ENCODE results near the gene ATG5. TPM values are rescaled to one million over a fixed set of nuclear protein-coding genes. Genes with fewer than 3 reads are reported as not detected.

ATG5 gene
- total and polyA plus RNA-seq, 9 of the 15 experiments (the other 6 are each of a cell fraction or from before 2014, with no cell fraction given): 29.0 to 80.0 (median 53.2) TPM

GRCh38 chr6:106186172-106186571, 139.4 kb downstream of the ATG5 start:
- TSS peak; percentile 16 for BruUV-seq (replicated peaks)
- peaks cover 10% of the 10 kb centered on the region; the same call in 2 of the 3 replicates for H3K36me3 ChIP-seq (ENCODE audit: control insufficient read depth, insufficient read depth, low read length)
- in situ Hi-C loops (cut with MboI): no loop called here
- H2AFZ ChIP-seq (ENCODE audit: low read depth, low read length): no peak overlapping the region
- 79% methylated on average over 3 of the region's 3 CpGs for WGBS (ENCODE audit: insufficient coverage, low coverage, missing lambda C conversion rate)
- H3K79me2 ChIP-seq (ENCODE audit: control insufficient read depth, insufficient read depth, low read length): no peaks in the 10 kb centered on the region
- H3K4me2 ChIP-seq (ENCODE audit: insufficient read depth, low read length): no peak overlapping the region
- ChIA-PET POLR2A (no interaction called here), CTCF (ENCODE audit: low intra/inter-chr PET ratio) (no interaction called here)
- H3K9me3 ChIP-seq (replicated peaks; ENCODE audit: control insufficient read depth, insufficient read depth, low read depth, low read length): no peaks in the 10 kb centered on the region
- intact Hi-C loops (cut with micrococcal nuclease): no loop called here
- no peak for DNase-seq (ENCODE audit: extremely low read depth in 1 of 4, low spot score in 3 of 4)
- H3K27me3 ChIP-seq (ENCODE audit: control insufficient read depth in 2 of 2, insufficient read depth in 2 of 2, low read length in 2 of 2): no peaks in the 10 kb centered on the region
- TF ChIP-seq EZH2 (IDR thresholded peaks at IDR 0.05; ENCODE audit: borderline replicate concordance, low read depth, low read length): no peak
- no peak for TF ChIP-seq WHSC1 (IDR thresholded peaks at IDR 0.05; ENCODE audit: low read length)
- TF ChIP-seq MAZ (CRISPR knock-in tag; conservative IDR thresholded peaks at IDR 0.05 in 1 of 2, IDR thresholded peaks at IDR 0.05 in 1 of 2): no peak
- TF ChIP-seq ZKSCAN8 (CRISPR knock-in tag; IDR thresholded peaks at IDR 0.05): no peak
- no peaks in the 10 kb centered on the region for H3K4me1 ChIP-seq (replicated peaks in 1 of 2; ENCODE audit: control insufficient read depth in 2 of 2, insufficient read depth in 2 of 2, low read length in 2 of 2)
- no peaks in the 10 kb centered on the region for H3K9me1 ChIP-seq (ENCODE audit: control insufficient read depth, insufficient read depth, low read length)
- no peak for ATAC-seq
- H4K20me1 ChIP-seq (replicated peaks; ENCODE audit: control insufficient read depth, insufficient read depth, low read length): no peaks in the 10 kb centered on the region
- no peak overlapping the region for H3K4me3 ChIP-seq
- no peak overlapping the region for H3K9ac ChIP-seq (ENCODE audit: insufficient read depth in 1 of 2, low read depth in 2 of 2, low read length in 2 of 2)
- FAIRE-seq: no peak
- no peak overlapping the region for H3K27ac ChIP-seq (ENCODE audit: extremely low read depth, low read depth, low read length)

GRCh38 chr6:106185615-106186014, 139.9 kb downstream of the ATG5 start:
- Histone ChIP-seq H4K20me1 (replicated peaks; ENCODE audit: control insufficient read depth, insufficient read depth, low read length) (no peaks in the 10 kb centered on the region), H3K27ac (ENCODE audit: extremely low read depth, low read depth, low read length) (no peak overlapping the region), H3K27me3 (ENCODE audit: control insufficient read depth in 2 of 2, insufficient read depth in 2 of 2, low read length in 2 of 2) (no peaks in the 10 kb centered on the region), H3K4me3 (no peak overlapping the region), H2AFZ (ENCODE audit: low read depth, low read length) (no peak overlapping the region), H3K9ac (ENCODE audit: insufficient read depth in 1 of 2, low read depth in 2 of 2, low read length in 2 of 2) (no peak overlapping the region), H3K36me3 (ENCODE audit: control insufficient read depth, insufficient read depth, low read length) (peaks cover 10% of the 10 kb centered on the region; the same call in 2 of the 3 replicates), H3K4me1 (replicated peaks in 1 of 2; ENCODE audit: control insufficient read depth in 2 of 2, insufficient read depth in 2 of 2, low read length in 2 of 2) (no peaks in the 10 kb centered on the region), H3K9me1 (ENCODE audit: control insufficient read depth, insufficient read depth, low read length) (no peaks in the 10 kb centered on the region), H3K9me3 (replicated peaks; ENCODE audit: control insufficient read depth, insufficient read depth, low read depth, low read length) (no peaks in the 10 kb centered on the region), H3K79me2 (ENCODE audit: control insufficient read depth, insufficient read depth, low read length) (no peaks in the 10 kb centered on the region), H3K4me2 (ENCODE audit: insufficient read depth, low read length) (no peak overlapping the region)
- ChIA-PET POLR2A (interaction anchor here (0.8 kb wide), 1 partner anchor 67 kb away, joined by 3 read pairs; no protein-coding TSS in a partner anchor), CTCF (ENCODE audit: low intra/inter-chr PET ratio) (no interaction called here)
- DNase-seq (ENCODE audit: extremely low read depth in 1 of 4, low spot score in 3 of 4): no peak
- intact Hi-C loops (cut with micrococcal nuclease): no loop called here
- BruUV-seq (replicated peaks): no TSS peak
- WGBS (ENCODE audit: insufficient coverage, low coverage, missing lambda C conversion rate): 87% methylated on average over 2 of the region's 2 CpGs
- no peak for ATAC-seq
- in situ Hi-C loops (cut with MboI): no loop called here
- FAIRE-seq: no peak
- no peak for TF ChIP-seq FOXM1 (IDR thresholded peaks at IDR 0.05; ENCODE audit: low read depth)
- TF ChIP-seq FOXM1 (CRISPR knock-in tag; IDR thresholded peaks at IDR 0.05; ENCODE audit: low read depth): no peak
- TF ChIP-seq MAX (CRISPR knock-in tag; IDR thresholded peaks at IDR 0.05): no peak
- TF ChIP-seq RBM34 (IDR thresholded peaks at IDR 0.05; ENCODE audit: borderline replicate concordance, insufficient read depth, low read length): no peak
- TF ChIP-seq XRCC3 (IDR thresholded peaks at IDR 0.05): no peak

All from K562 (cell line).